ENCODE results near the gene TMEM79. TPM values are rescaled to one million over a fixed set of nuclear protein-coding genes. Genes with fewer than 3 reads are reported as not detected.

The TMEM79 gene
- total RNA-seq, 1 donor from 2014 or later, result 1.5 TPM

DNA sequence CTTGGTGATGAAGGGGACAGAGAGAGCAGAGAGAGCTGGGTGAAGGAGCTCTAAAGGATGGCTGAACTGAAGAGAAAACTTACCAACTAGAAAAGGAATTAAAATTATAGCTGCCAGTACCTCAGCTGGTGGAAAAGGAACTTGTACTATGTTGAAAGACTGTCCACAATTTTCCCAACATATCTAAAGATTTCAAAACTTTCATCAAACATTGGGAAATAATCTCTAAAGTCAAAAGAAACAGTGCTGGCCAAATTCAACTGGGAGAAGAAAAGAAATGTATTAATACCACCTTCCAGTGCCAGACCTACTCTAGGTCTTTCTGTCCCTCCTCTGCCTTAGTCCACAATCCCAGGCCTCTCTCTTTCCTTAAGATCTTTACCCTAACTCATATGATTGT lies 7.6 kb upstream of the TMEM79 start:
- no peak for DNase-seq
- H3K27ac ChIP-seq (replicated peaks), result no peak overlapping the region
- intact Hi-C loops (cut with micrococcal nuclease), result no loop called here
- H3K4me1 ChIP-seq, result peaks cover 23% of the 10 kb centered on the region
- H3K4me3 ChIP-seq, result no peak overlapping the region
- no peaks in the 10 kb centered on the region for H3K9me3 ChIP-seq (replicated peaks)
- H3K36me3 ChIP-seq, result peaks cover 75% of the 10 kb centered on the region
- no peaks in the 10 kb centered on the region for H3K27me3 ChIP-seq (ENCODE audit: low read depth)
- TF ChIP-seq CTCF (IDR thresholded peaks at IDR 0.05; ENCODE audit: borderline replicate concordance), result no peak

GRCh38 chr1:156276966-156277381 lies 7.2 kb upstream of the TMEM79 start:
- Histone ChIP-seq H3K4me1 (peaks cover 28% of the 10 kb centered on the region), H3K27ac (replicated peaks) (no peak overlapping the region), H3K4me3 (no peak overlapping the region), H3K9me3 (replicated peaks) (no peaks in the 10 kb centered on the region), H3K36me3 (peaks cover 71% of the 10 kb centered on the region), H3K27me3 (ENCODE audit: low read depth) (no peaks in the 10 kb centered on the region)
- intact Hi-C loops (cut with micrococcal nuclease), result no loop called here
- no peak for DNase-seq
- TF ChIP-seq CTCF (IDR thresholded peaks at IDR 0.05; ENCODE audit: borderline replicate concordance), result no peak

DNA sequence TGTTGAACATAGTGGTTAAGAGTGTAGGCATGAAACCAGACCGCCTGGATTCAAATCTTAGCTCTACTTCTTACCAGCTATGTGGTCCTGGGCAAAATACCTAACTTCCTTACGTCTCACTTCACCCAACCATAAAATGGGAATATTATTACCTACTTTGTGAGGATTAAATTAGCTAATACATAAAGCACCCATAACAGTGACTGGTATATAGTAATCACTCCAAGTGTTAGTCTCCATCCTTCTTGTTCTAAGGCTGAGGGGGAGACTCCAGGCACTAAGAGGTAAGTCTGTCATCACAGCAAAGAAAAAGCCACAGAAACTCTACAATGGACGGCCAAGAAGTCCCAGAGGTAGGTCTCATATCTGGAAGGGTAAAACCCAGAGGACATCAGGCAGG lies 4.3 kb upstream of the TMEM79 start:
- H3K9me3 ChIP-seq (replicated peaks), result no peaks in the 10 kb centered on the region
- peaks cover 49% of the 10 kb centered on the region for H3K4me1 ChIP-seq
- intact Hi-C loops (cut with micrococcal nuclease), result no loop called here
- H3K4me3 ChIP-seq, result no peak overlapping the region
- peaks cover 42% of the 10 kb centered on the region for H3K36me3 ChIP-seq
- no peaks in the 10 kb centered on the region for H3K27me3 ChIP-seq (ENCODE audit: low read depth)
- no peak overlapping the region for H3K27ac ChIP-seq (replicated peaks)
- no peak for DNase-seq
- no peak for TF ChIP-seq CTCF (IDR thresholded peaks at IDR 0.05; ENCODE audit: borderline replicate concordance)

DNA sequence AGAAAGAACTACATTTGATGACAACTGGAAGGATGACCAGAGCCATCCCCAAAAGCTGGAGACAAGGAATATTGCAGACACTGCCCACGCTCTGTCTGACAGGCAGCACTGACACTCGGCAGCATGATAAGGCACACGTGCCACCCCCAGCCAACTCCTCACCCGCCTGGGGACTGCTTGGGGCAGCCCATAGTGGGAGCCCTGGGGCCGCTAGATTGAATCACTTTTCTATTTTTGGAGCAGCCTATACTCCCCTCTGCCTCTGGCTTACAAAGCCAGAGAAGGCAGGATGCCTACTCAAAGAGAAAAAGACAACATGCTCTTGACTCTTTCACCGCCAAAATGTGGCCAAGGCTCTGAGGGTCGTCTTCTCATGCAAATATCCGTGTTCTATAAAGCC lies 2.8 kb upstream of the TMEM79 start:
- peak; percentile 14 for TF ChIP-seq CTCF (IDR thresholded peaks at IDR 0.05; ENCODE audit: borderline replicate concordance)

GRCh38 chr1:156281693-156282478 lies 2.2 kb upstream of the TMEM79 start:
- Histone ChIP-seq H3K4me1 (peaks cover 49% of the 10 kb centered on the region), H3K4me3 (peak overlapping the region; percentile 82), H3K36me3 (peaks cover 29% of the 10 kb centered on the region), H3K9me3 (replicated peaks) (no peaks in the 10 kb centered on the region), H3K27ac (replicated peaks) (peak overlapping the region; percentile 92), H3K27me3 (ENCODE audit: low read depth) (no peaks in the 10 kb centered on the region)
- intact Hi-C loops (cut with micrococcal nuclease), result no loop called here
- no peak for DNase-seq
- TF ChIP-seq CTCF (IDR thresholded peaks at IDR 0.05; ENCODE audit: borderline replicate concordance), result no peak

More for the DNA sequence above, 2.8 kb upstream of the TMEM79 start:
- H3K36me3 ChIP-seq, result peaks cover 29% of the 10 kb centered on the region
- H3K4me1 ChIP-seq, result peaks cover 49% of the 10 kb centered on the region
- H3K4me3 ChIP-seq, result peak overlapping the region; percentile 82
- H3K27me3 ChIP-seq (ENCODE audit: low read depth), result no peaks in the 10 kb centered on the region
- DNase-seq, result peak; percentile 65
- H3K27ac ChIP-seq (replicated peaks), result peak overlapping the region; percentile 92
- no peaks in the 10 kb centered on the region for H3K9me3 ChIP-seq (replicated peaks)
- intact Hi-C loops (cut with micrococcal nuclease), result no loop called here

Measured in left ventricle myocardium inferior (tissue), 1 donor.